ENCODE results near the gene ANKRD65. TPM values are rescaled to one million over a fixed set of nuclear protein-coding genes. Genes with fewer than 3 reads are reported as not detected.
"Not testable (repeated sequence)": the region's sequence is repeated elsewhere in the genome, so short reads cannot be mapped to it uniquely, and the experiment has no call there.

ANKRD65 gene
- total RNA-seq, 3 donors from 2014 or later, result 0.15 TPM; not detected in 2

DNA sequence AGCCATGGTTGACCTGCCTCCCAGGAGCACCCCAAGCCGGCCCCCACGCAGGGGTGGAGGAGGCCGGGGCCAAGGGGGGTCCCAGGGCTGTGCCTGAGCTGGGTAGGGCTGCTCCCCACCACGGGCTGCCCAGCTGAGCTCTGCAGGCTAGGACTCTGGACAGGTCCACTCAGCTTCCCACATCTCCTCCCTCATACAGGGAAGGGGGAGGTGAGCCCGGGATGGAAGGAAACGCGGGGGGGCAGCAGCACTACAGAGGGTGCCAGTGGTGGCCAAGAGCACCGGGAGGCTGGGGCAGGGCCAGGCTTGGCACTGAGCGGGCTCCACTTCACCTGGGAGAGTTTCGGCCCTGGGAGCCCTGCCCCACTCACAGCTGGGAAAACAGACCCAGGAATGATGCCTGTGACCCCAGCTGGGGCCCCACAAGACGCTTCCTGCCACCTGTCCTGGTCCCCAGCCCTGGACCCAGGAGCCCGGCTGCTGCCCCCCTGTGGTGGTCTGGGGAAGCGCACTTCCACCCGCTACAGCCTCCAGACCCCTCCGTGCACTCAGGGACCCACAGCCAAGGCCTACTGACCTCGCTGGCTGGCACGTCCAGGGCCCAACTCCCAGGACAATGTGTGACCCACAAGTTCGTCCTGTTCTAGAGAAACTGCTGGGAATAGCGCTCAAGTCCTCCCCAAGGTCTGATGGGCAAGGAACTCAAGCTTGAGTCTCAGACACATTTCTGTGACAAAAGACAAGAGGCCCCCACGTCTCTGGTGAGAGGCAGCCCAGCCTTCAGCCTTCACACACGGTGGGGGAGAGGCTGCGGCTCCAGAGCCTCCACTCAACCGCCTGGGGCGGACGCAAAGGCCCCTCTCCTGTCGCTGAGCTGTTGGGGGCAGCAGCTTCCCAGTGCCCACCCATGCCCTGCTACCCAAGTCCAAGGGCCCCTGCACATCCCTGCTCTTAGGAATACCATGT, 49.0 kb downstream of the ANKRD65 start:
- Mint-ChIP-seq H3K4me1 (ENCODE audit: low read depth) (peaks cover 23% of the 10 kb centered on the region), H3K36me3 (ENCODE audit: insufficient read depth) (peaks cover 2% of the 10 kb centered on the region), H3K9me3 (no peaks in the 10 kb centered on the region), H3K4me3 (peak overlapping the region; percentile 66), H3K27me3 (ENCODE audit: low read depth) (no peaks in the 10 kb centered on the region)
- peak; percentile 74 for DNase-seq
- ATAC-seq, result peak; percentile 23 to 33

- Mint-ChIP-seq H3K27me3 (ENCODE audit: low read depth) (no peaks in the 10 kb centered on the region), H3K4me3 (peak overlapping the region; percentile 40), H3K36me3 (ENCODE audit: insufficient read depth) (peaks cover 2% of the 10 kb centered on the region), H3K9me3 (no peaks in the 10 kb centered on the region), H3K4me1 (ENCODE audit: low read depth) (peaks cover 23% of the 10 kb centered on the region)
- no peak for DNase-seq
- no peak for ATAC-seq
Observed at GRCh38 chr1:1371364-1371745, 49.7 kb downstream of the ANKRD65 start.

DNA sequence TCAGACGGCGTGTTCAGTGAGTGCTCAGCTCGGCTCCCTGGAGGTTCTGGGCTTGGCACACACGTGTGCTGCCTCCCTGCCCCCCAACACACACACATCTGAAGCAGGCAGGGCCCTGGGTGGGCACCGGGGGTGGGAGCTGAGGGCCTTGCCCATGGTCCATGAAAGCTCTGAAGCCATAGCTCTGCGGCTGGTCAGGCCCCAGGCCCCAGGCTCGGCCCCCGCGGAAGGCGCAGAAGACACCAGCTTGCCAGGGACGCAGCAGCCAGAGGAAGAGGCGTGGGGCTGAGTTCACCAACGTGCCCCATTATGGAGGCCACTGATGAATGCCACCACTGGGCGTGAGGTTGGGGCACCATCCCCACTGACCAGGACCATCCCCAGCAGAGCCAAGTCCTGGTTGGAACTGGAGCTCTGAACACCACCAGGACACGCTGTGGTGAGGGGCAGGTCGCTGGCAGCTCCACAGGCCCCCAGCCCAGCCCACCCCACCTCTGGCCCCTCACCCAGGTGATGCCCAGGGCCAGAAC, 50.2 kb downstream of the ANKRD65 start:
- DNase-seq (no peak), ATAC-seq (no peak)
- no peaks in the 10 kb centered on the region for H3K9me3 Mint-ChIP-seq
- H3K27me3 Mint-ChIP-seq (ENCODE audit: low read depth), result no peaks in the 10 kb centered on the region
- H3K4me3 Mint-ChIP-seq, result no peak overlapping the region
- peaks cover 23% of the 10 kb centered on the region for H3K4me1 Mint-ChIP-seq (ENCODE audit: low read depth)
- peaks cover 2% of the 10 kb centered on the region for H3K36me3 Mint-ChIP-seq (ENCODE audit: insufficient read depth)

GRCh38 chr1:1370094-1370493, 51.0 kb downstream of the ANKRD65 start:
- H3K4me1 Mint-ChIP-seq (ENCODE audit: low read depth), result peaks cover 22% of the 10 kb centered on the region
- not testable (repeated sequence) for H3K9me3 Mint-ChIP-seq; H3K36me3 Mint-ChIP-seq (ENCODE audit: insufficient read depth); DNase-seq; H3K27me3 Mint-ChIP-seq (ENCODE audit: low read depth); H3K4me3 Mint-ChIP-seq; ATAC-seq

Other genes starting within 250 kb of the ANKRD65 start
- gene TTLL10, start 247.4 kb downstream of the ANKRD65 start, total RNA-seq, result not detected
- 100 to 1,000 TPM; 102 to 212 (median 155) TPM for gene TNFRSF18, start 214.7 kb downstream of the ANKRD65 start, total RNA-seq
- 100 to 1,000 TPM; 480 to 735 (median 495) TPM for gene TNFRSF4, start 207.1 kb downstream of the ANKRD65 start, total RNA-seq
- gene SDF4, start 189.3 kb downstream of the ANKRD65 start, total RNA-seq, result 100 to 1,000 TPM; 191 to 242 (median 193) TPM
- gene B3GALT6, start 189.0 kb downstream of the ANKRD65 start, total RNA-seq, result 10 to 100 TPM; 38.0 to 40.8 (median 39.0) TPM
- 1 to 10 TPM; 1.6 to 2.2 (median 2.1) TPM for gene C1QTNF12, start 174.6 kb downstream of the ANKRD65 start, total RNA-seq
- gene UBE2J2, start 147.4 kb downstream of the ANKRD65 start, total RNA-seq, result 10 to 100 TPM; 89.3 to 93.6 (median 91.2) TPM
- gene SCNN1D, start 140.8 kb downstream of the ANKRD65 start, total RNA-seq, result 1 to 10 TPM; 2.8 to 3.9 (median 3.2) TPM
- 10 to 100 TPM; 28.4 to 37.6 (median 30.1) TPM for gene ACAP3, start 113.3 kb downstream of the ANKRD65 start, total RNA-seq
- 10 to 100 TPM; 38.9 to 40.7 (median 39.5) TPM for gene PUSL1, start 112.7 kb downstream of the ANKRD65 start, total RNA-seq
- gene INTS11, start 96.6 kb downstream of the ANKRD65 start, total RNA-seq, result 100 to 1,000 TPM; 164 to 181 (median 172) TPM
- gene CPTP, start 96.5 kb downstream of the ANKRD65 start, total RNA-seq, result 10 to 100 TPM; 16.0 to 18.4 (median 18.1) TPM
- gene TAS1R3, start 90.0 kb downstream of the ANKRD65 start, total RNA-seq, result under 1 TPM; 0.15 to 0.29 (median 0.19) TPM
- gene DVL1, start 71.9 kb downstream of the ANKRD65 start, total RNA-seq, result 10 to 100 TPM; 70.7 to 74.6 (median 72.1) TPM
- under 1 TPM; 0.41 to 0.53 (median 0.47) TPM for gene MXRA8, start 62.7 kb downstream of the ANKRD65 start, total RNA-seq
- gene AURKAIP1, start 46.1 kb downstream of the ANKRD65 start, total RNA-seq, result 100 to 1,000 TPM; 218 to 244 (median 220) TPM
- 100 to 1,000 TPM; 112 to 127 (median 118) TPM for gene CCNL2, start 21.9 kb downstream of the ANKRD65 start, total RNA-seq
- 100 to 1,000 TPM; 254 to 300 (median 271) TPM for gene MRPL20, start 14.0 kb downstream of the ANKRD65 start, total RNA-seq
- gene VWA1, start 14.4 kb upstream of the ANKRD65 start, total RNA-seq, result under 1 TPM; 0.18 to 0.58 (median 0.19) TPM
- gene ATAD3C, start 28.4 kb upstream of the ANKRD65 start, total RNA-seq, result 1 to 10 TPM in 1 of 3 donors, under 1 TPM in 2; 0.33 to 1.1 (median 0.74) TPM
- 100 to 1,000 TPM; 193 to 208 (median 194) TPM for gene ATAD3B, start 50.5 kb upstream of the ANKRD65 start, total RNA-seq
- 100 to 1,000 TPM; 151 to 180 (median 154) TPM for gene ATAD3A, start 90.9 kb upstream of the ANKRD65 start, total RNA-seq
- under 1 TPM in 2 of 3 donors, not detected in 1; 0.46 to 0.63 TPM for gene TMEM240, start 119.3 kb upstream of the ANKRD65 start, total RNA-seq
- gene SSU72, start 153.6 kb upstream of the ANKRD65 start, total RNA-seq, result 100 to 1,000 TPM; 142 to 170 (median 148) TPM
- gene FNDC10, start 178.9 kb upstream of the ANKRD65 start, total RNA-seq, result 1 to 10 TPM; 3.0 to 4.8 (median 3.8) TPM
- 10 to 100 TPM; 37.4 to 40.3 (median 37.7) TPM for gene MIB2, start 194.2 kb upstream of the ANKRD65 start, total RNA-seq
- gene MMP23B, start 210.9 kb upstream of the ANKRD65 start, total RNA-seq, result 1 to 10 TPM in 2 of 3 donors, under 1 TPM in 1; 0.98 to 1.3 (median 1.0) TPM
- gene CDK11B, start 237.7 kb upstream of the ANKRD65 start, total RNA-seq, result 10 to 100 TPM; 39.2 to 45.9 (median 43.0) TPM

Measured in activated T-cell treated with anti-CD3 and anti-CD28 coated beads, Interleukin-2, amount 50 U/mL, for 4 hours (primary cell).